SJSA1 (cell line): ENCODE results near the gene CCSER1. TPM values are rescaled to one million over a fixed set of nuclear protein-coding genes. Genes with fewer than 3 reads are reported as not detected.
"Not testable (repeated sequence)": the region's sequence is repeated elsewhere in the genome, so short reads cannot be mapped to it uniquely, and the experiment has no call there.

Experiments used
- DNase-seq, 2 experiments: peaks; one replicate each; pipeline ENCODE4 v3.0.0-alpha.2; 2015 to 2020; ENCODE audit warnings: low spot score in 2 of 2, low read depth in 1 of 2
- H3K27ac ChIP-seq: fragments of 250-450 bp; sonication (Bioruptor Pico); 2 replicates; pipeline ENCODE4 v1.5.1; 2020; ENCODE audit warnings: mild to moderate bottlenecking, moderate library complexity
- H3K27me3 ChIP-seq: fragments of 250-450 bp; sonication (Bioruptor Pico); replicated peaks from 2 replicates; pipeline ENCODE4 v1.5.1; 2020; ENCODE audit warnings: mild to moderate bottlenecking, moderate library complexity
- H3K36me3 ChIP-seq: fragments of 250-450 bp; sonication (Bioruptor Pico); 2 replicates; pipeline ENCODE4 v1.5.1; 2020; ENCODE audit warnings: mild to moderate bottlenecking
- H3K4me1 ChIP-seq: fragments of 250-450 bp; sonication (Bioruptor Pico); replicated peaks from 2 replicates; pipeline ENCODE4 v1.6.1; 2021; ENCODE audit warnings: mild to moderate bottlenecking
- H3K4me3 ChIP-seq: fragments of 250-450 bp; sonication (Bioruptor Pico); 2 replicates; pipeline ENCODE4 v1.5.1; 2020; ENCODE audit warnings: mild to moderate bottlenecking
- H3K9me3 ChIP-seq: fragments of 250-450 bp; sonication (Bioruptor Pico); replicated peaks from 2 replicates; pipeline ENCODE4 v1.5.1; 2020; ENCODE audit warnings: mild to moderate bottlenecking
- total RNA-seq: library from RNA; depleted of rRNA; stranded (reverse); fragments of >200 nt; shearing (Covaris generic); gene quantifications from 2 replicates; pipeline ENCODE4 v1.2.3, GENCODE V29; 2014

The CCSER1 gene
- total RNA-seq, 1 experiment from 2014 or later: not detected

GRCh38 chr4:90875791-90876190, 748.6 kb downstream of the CCSER1 start:
- H3K4me3 ChIP-seq: no peak overlapping the region
- no peak overlapping the region for H3K27ac ChIP-seq
- no peaks in the 10 kb centered on the region for H3K27me3 ChIP-seq
- no peaks in the 10 kb centered on the region for H3K4me1 ChIP-seq
- no peaks in the 10 kb centered on the region for H3K9me3 ChIP-seq
- DNase-seq: no peak
- H3K36me3 ChIP-seq: no peaks in the 10 kb centered on the region

GRCh38 chr4:90876296-90876695, 749.1 kb downstream of the CCSER1 start:
- DNase-seq: no peak
- H3K4me1 ChIP-seq: no peaks in the 10 kb centered on the region
- no peaks in the 10 kb centered on the region for H3K9me3 ChIP-seq
- H3K4me3 ChIP-seq: no peak overlapping the region
- no peaks in the 10 kb centered on the region for H3K36me3 ChIP-seq
- H3K27ac ChIP-seq: no peak overlapping the region
- no peaks in the 10 kb centered on the region for H3K27me3 ChIP-seq

- no peaks in the 10 kb centered on the region for H3K27me3 ChIP-seq
- H3K4me1 ChIP-seq: no peaks in the 10 kb centered on the region
- no peak overlapping the region for H3K4me3 ChIP-seq
- H3K9me3 ChIP-seq: no peaks in the 10 kb centered on the region
- no peaks in the 10 kb centered on the region for H3K36me3 ChIP-seq
- no peak overlapping the region for H3K27ac ChIP-seq
- DNase-seq: no peak
Measured at GRCh38 chr4:90883519-90883918, 756.3 kb downstream of the CCSER1 start.

- Histone ChIP-seq H3K27ac (no peak overlapping the region), H3K9me3 (no peaks in the 10 kb centered on the region), H3K36me3 (no peaks in the 10 kb centered on the region), H3K27me3 (no peaks in the 10 kb centered on the region), H3K4me3 (no peak overlapping the region), H3K4me1 (no peaks in the 10 kb centered on the region)
- no peak for DNase-seq
Measured at GRCh38 chr4:90888571-90888970, 761.4 kb downstream of the CCSER1 start.

- Histone ChIP-seq H3K27me3 (no peaks in the 10 kb centered on the region), H3K27ac (no peak overlapping the region), H3K4me3 (no peak overlapping the region), H3K9me3 (no peaks in the 10 kb centered on the region), H3K4me1 (no peaks in the 10 kb centered on the region), H3K36me3 (no peaks in the 10 kb centered on the region)
- DNase-seq: no peak
Measured at GRCh38 chr4:90889171-90889570, 762.0 kb downstream of the CCSER1 start.

GRCh38 chr4:90903413-90903812, 776.2 kb downstream of the CCSER1 start:
- H3K4me3 ChIP-seq, DNase-seq, H3K9me3 ChIP-seq, H3K36me3 ChIP-seq, H3K4me1 ChIP-seq, H3K27ac ChIP-seq, H3K27me3 ChIP-seq: not testable (repeated sequence)

GRCh38 chr4:90904021-90904420, 776.8 kb downstream of the CCSER1 start:
- Histone ChIP-seq H3K27me3 (no peaks in the 10 kb centered on the region), H3K9me3 (no peaks in the 10 kb centered on the region), H3K4me1 (no peaks in the 10 kb centered on the region), H3K4me3 (no peak overlapping the region), H3K27ac (no peak overlapping the region), H3K36me3 (no peaks in the 10 kb centered on the region)
- DNase-seq: no peak

- H3K27me3 ChIP-seq: no peaks in the 10 kb centered on the region
- no peaks in the 10 kb centered on the region for H3K36me3 ChIP-seq
- H3K27ac ChIP-seq: no peak overlapping the region
- H3K4me3 ChIP-seq: no peak overlapping the region
- no peaks in the 10 kb centered on the region for H3K4me1 ChIP-seq
- no peak for DNase-seq
- no peaks in the 10 kb centered on the region for H3K9me3 ChIP-seq
Measured at GRCh38 chr4:90906239-90906638, 779.0 kb downstream of the CCSER1 start.

- H3K4me3 ChIP-seq, H3K9me3 ChIP-seq, H3K36me3 ChIP-seq, H3K27ac ChIP-seq, DNase-seq, H3K27me3 ChIP-seq, H3K4me1 ChIP-seq: not testable (repeated sequence)
Measured at GRCh38 chr4:90911724-90912434, 784.7 kb downstream of the CCSER1 start.

GRCh38 chr4:90922174-90922573, 795.0 kb downstream of the CCSER1 start:
- no peaks in the 10 kb centered on the region for H3K4me1 ChIP-seq

GRCh38 chr4:90926957-90927356, 799.8 kb downstream of the CCSER1 start:
- Histone ChIP-seq H3K4me3 (no peak overlapping the region), H3K9me3 (no peaks in the 10 kb centered on the region; the same call in 1 of the 2 replicates), H3K27ac (no peak overlapping the region), H3K36me3 (no peaks in the 10 kb centered on the region), H3K27me3 (no peaks in the 10 kb centered on the region), H3K4me1 (no peaks in the 10 kb centered on the region)
- DNase-seq: no peak

More at GRCh38 chr4:90922174-90922573, 795.0 kb downstream of the CCSER1 start:
- no peaks in the 10 kb centered on the region for H3K36me3 ChIP-seq
- DNase-seq: no peak
- H3K27ac ChIP-seq: no peak overlapping the region
- H3K9me3 ChIP-seq: no peaks in the 10 kb centered on the region
- H3K4me3 ChIP-seq: no peak overlapping the region
- H3K27me3 ChIP-seq: no peaks in the 10 kb centered on the region

GRCh38 chr4:90943311-90943710, 816.1 kb downstream of the CCSER1 start:
- Histone ChIP-seq H3K36me3 (no peaks in the 10 kb centered on the region), H3K27me3 (no peaks in the 10 kb centered on the region), H3K9me3 (no peaks in the 10 kb centered on the region), H3K4me1 (no peaks in the 10 kb centered on the region), H3K4me3 (no peak overlapping the region), H3K27ac (no peak overlapping the region)
- no peak for DNase-seq

GRCh38 chr4:90946945-90947344, 819.8 kb downstream of the CCSER1 start:
- no peak overlapping the region for H3K27ac ChIP-seq
- H3K4me1 ChIP-seq: peaks cover 8% of the 10 kb centered on the region; the same call in 1 of the 2 replicates
- no peaks in the 10 kb centered on the region for H3K9me3 ChIP-seq
- no peak overlapping the region for H3K4me3 ChIP-seq
- no peaks in the 10 kb centered on the region for H3K27me3 ChIP-seq
- DNase-seq: no peak
- H3K36me3 ChIP-seq: no peaks in the 10 kb centered on the region

GRCh38 chr4:90950385-90950841, 823.2 kb downstream of the CCSER1 start:
- H3K9me3 ChIP-seq: no peaks in the 10 kb centered on the region
- DNase-seq: no peak
- H3K4me3 ChIP-seq: no peak overlapping the region
- no peak overlapping the region for H3K27ac ChIP-seq
- H3K4me1 ChIP-seq: peaks cover 8% of the 10 kb centered on the region; the same call in 1 of the 2 replicates
- H3K36me3 ChIP-seq: no peaks in the 10 kb centered on the region
- 0 out of 2 replicates have a peak, but pooled peaks cover 4% of the 10 kb centered on the region for H3K27me3 ChIP-seq

GRCh38 chr4:90951037-90951436, 823.8 kb downstream of the CCSER1 start:
- Histone ChIP-seq H3K4me3 (no peak overlapping the region), H3K27ac (no peak overlapping the region), H3K9me3 (no peaks in the 10 kb centered on the region), H3K36me3 (no peaks in the 10 kb centered on the region), H3K4me1 (peaks cover 8% of the 10 kb centered on the region; the same call in 1 of the 2 replicates), H3K27me3 (0 out of 2 replicates have a peak, but pooled peaks cover 4% of the 10 kb centered on the region)
- no peak for DNase-seq
